ENCODE measurements around the gene IGF1.

IGF1 gene

DNA sequence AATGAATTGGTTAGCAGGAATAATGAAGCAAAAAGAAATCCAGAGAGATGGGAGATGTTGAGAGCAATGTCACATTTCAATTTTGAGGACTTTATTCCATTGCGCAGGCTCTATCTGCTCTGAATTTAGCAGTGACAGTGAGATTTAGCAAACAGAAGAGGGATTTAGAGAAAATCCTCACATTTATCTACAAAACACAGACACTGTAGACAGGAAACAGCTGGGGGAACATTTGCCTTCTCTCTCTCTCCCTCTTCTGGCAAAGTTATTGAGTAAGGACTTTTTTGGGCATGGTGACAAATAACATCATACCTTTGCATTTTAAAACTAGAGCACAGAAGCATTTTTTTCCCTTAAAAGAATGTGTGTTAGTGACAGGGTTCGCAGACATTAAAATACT lies at the start of gene IGF1:
TSS of gene IGF1 (minus strand) at position 158 of the 400 bp plus-strand sequence. CDS start 182 bp downstream, outside the sequence.
- DNase-seq = no peak

DNA sequence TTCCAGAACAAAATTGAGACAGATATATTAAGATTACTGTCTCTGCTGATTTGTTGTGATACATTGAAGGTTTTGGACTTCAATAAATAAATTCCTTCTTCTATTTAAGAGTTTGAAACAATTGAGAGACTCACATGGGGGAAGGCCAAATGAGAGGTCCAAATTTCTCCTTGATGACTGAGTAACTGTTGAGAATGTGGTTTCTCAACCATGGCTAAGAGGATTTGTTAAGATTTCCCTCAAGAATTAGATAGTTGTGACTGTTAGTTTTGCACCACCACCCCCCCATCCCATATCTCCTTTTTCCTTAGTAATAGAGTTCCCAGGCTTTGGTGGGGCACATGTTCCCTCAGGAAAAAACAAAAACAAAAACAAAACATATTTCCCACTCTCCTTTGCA lies 47.7 kb upstream of the IGF1 start:
- no peak for DNase-seq

DNA sequence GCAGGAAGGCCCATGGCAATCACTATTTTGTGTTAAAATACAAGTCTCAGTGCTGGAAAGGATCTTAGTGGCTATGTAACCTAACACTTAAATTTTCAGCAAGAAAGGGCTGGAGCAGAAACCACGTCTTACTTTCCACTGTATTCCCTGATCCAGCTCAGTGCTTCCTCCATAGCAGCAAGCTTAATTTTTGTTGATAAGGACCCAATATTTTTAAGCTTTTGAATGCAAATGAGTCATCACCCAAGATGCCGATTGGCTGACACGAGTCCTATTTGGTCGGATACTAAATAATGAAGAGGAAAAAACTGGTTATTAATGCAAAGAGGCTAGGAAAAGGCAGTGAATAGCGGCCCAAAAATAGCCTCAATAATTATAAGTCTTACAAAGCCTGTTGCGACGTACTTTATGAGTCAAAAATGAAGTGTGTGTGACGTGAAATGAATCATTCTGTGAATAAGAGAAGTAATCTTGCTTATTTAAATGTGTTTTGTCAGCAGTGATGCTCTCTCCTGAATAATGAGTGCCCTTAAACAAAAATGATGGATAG lies 46.9 kb upstream of the IGF1 start:
- no peak for DNase-seq

DNA sequence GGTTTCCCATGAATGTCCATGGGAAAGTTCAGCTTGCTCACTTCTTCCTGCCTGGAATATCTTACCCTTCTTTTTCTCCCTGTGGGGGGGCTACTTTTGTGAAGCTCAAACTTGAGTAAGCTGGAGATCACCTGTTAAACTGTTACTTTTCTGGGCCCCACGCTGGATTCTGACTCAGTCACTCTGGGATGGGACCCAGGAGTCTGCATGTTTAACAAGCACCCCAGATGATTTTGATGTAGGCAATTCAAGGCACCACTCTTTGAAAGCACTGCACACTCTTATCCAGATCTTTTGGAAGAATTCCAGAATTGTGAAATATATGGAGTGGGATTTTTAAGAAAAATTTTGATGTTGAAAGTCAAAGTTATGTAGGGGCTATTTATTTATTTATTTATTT lies 46.3 kb upstream of the IGF1 start:
- DNase-seq = no peak

DNA sequence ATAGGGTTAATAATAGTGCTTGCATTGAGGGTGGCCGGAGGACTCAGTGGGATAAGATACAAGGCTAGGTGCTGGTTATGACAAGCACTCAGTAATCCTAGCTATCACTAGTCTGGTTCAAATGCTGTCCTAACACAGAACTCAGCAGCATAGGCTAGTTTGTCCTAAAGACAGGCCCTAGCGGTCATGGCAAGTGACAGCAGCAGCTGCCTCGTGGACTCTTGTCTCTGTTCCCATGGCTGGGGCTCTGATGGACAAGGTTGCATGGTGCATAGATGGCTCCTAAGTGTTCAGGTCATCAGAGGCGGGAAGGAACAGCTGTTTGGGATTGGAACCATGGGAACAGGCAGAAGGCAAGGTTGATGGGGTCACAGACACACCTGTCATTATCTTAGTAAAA lies 42.4 kb upstream of the IGF1 start:
- DNase-seq = no peak

DNA sequence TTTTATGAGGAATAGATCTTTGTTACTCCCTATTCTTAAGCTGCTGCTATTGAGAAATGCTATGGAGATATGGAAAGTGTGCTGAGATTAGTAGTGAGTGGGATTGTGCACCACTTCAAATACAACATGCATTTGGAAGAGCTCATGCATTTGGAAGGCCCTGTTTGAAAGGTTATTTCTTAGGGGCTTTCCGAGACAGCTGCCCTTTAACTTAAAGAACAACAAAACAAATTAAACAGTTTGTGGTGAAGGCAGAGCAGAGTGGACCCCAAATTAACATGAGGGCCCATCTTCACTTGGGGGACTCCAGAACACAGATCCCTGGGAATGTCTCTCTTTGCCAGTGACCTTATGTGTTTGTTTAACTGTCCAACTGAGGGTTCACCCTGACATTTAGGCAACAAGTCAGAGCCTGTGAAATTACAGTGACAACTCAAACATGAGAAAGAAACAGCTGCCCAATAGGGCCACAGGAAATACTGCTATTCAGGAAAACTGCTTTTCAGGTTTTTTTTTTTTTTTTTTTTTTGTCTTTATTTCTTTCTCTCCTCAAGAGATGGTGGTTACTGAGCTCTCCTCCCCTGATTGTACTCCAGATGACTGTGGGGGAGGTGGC lies 41.4 kb upstream of the IGF1 start:
- DNase-seq = no peak

DNA sequence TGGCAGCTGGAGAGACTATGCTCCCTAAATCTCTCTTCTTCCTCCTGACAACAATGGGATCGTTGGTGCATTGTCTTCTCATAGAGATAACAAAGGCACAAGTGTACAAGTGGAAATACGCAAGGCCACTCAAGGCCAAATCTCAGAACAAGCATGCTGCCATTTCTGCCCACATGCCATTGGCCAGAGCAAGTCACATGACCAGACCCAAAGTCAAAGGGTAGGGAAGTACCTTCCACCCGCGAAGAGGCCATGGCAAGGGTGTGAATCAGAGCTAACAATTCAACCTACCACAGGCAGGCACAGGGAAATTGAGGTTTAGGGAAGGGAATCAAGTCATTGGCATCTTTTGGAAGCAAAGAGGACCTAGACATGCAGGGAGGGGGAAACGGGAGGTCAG lies 38.5 kb upstream of the IGF1 start:
- no peak for DNase-seq

DNA sequence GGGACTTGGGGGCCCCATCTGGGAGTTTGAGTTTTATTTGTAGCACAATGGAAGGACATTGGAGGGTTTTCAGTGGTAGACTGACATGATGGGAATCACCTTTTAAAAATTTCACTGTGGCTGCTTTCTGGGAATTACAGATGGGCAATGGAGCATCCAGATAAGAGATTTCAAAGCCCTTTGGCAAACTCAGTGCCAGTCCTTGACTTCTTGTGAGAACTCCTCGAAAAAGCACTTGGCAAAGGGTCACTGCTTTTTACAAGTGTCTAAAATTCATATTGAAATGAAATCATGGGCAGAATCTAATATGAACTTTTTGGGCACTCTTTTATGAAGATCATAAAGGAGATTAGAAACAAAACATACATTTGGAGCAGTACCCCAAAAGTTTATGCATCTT lies 34.3 kb upstream of the IGF1 start:
- DNase-seq = no peak

DNA sequence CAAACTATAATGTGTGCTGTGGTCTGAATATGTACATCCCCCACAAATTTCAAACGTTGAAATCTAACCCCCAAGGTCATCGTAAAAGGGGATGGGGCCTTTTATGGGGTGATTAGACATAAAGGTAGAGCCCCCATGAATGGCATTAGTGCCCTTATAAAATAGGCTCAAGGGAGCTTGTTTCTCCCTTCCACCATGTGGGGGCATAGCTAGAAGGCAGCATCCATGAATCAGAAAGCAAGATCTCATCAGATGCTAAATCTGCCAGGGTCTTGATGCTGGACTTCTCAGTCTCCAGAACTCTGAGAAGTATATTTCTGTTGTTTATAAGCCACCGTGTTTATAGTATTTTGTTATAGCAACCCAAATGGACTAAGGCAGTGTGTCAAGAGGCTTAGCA lies 33.4 kb upstream of the IGF1 start:
- DNase-seq = no peak

DNA sequence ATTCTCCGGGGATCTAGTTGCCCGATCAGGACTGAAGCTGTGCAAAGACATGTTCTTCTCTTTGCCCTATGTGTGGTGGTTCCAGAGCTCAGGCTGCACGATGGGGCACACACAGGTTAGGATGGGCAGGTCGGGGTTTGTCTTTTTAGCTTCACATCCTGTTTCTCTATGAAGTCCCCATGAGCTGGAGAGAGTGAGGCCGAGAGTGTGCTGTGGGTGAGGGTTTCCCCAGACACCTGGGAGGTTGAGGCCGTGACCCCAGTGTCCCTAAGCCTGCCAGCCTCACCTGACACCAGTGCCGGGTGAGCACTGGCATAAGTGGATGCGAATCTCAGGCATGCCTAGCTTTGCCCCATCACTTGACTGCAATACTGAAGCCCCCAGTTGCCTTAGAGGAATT lies 32.9 kb upstream of the IGF1 start:
- no peak for DNase-seq

DNA sequence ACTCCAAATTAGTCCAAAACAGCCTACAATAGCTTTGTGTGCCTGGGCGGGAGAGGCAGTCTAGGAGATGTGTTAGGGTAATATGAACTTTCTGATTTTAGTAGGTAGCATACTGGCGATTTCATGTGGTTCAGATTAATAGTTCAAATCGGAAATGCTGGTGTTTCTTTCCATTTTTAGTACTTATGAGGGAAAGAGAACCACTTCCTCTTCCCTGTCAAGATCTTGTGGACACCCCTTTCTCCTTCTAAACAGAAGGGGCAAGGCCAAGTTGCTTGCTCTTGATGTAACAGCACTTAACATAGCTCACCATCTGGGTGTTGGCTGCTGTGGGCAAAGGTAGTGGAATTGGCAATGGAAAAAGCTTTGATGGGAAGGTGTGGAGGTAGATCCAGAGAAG lies 32.2 kb upstream of the IGF1 start:
- DNase-seq = no peak

DNA sequence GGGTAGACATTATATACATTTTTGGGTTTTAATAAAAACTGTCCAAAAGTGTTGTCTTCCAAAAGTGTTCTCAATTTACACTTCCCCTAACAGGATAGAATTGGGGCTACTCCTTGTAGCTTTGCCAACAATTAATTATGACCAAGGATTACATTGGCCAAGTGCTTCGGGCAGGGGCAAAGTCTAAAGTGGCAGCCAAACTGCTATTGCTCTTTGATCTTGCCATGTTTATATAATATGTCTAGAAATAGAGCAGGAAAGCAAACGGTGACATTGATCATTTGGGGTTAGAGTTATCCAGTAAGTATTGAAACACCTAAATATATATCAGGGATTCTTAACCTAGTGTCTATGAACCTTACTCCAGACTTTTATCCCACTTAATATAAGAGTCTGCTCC lies 31.2 kb upstream of the IGF1 start:
- no peak for DNase-seq

DNA sequence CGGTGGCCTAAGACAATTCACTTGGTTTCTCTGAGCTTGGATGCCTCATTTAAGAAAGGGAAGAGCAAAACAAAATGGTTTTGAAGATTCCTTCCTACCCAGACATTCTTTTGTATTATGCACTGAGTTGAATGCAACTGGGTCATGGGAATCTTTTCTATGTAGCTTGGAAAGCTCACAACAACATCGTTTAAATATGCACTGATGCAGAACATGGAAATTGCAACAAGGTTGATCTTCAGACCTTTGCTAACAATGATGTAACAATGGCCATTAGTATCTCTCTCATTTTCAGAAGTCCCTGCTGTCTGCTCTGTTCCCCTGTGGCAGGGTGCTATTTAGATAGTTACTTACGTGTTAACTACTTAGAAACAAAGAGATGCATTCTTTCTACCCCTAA lies 30.1 kb upstream of the IGF1 start:
- DNase-seq = no peak

DNA sequence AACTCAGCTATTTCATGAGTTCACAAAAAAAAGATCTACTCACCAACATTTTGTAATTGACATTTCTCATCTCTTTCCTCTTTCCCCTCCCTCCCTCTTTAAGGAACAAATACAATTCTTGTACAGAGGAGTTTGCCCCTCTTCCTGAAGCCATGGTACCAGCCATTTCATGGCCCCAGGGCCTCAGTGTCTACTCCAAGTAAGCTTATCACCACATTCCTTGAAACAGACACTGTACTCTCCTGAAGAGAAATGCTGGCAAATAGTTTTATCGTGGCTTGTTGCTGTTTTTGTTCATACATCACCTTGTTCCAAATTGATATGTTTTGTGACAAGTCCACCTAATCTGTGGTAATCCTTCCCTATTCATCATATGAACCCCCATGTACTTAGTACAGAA lies 29.7 kb upstream of the IGF1 start:
- DNase-seq = no peak

DNA sequence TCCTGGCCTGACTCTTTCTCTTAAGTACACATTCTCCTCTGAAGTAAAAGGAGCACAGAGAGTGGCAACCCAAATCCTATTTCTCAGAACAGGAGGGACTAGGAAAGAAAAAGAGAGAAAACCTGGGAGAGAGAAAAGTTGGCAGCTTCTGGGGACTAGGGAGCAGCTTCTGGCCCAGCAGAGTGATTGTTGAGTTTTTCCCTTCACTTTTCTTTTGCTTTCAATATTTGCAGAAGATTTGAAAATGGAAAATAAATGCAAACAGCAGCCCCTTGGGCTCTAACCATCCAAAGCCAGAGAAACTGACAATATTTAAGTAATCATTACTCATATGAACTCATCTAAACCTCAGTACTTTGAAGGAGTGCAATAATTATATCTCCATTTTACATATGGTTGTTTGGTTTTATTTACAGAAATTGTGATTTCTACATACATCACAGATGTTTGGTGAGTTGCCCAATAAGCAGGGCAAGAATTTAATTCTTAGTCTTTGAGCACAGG lies 28.8 kb upstream of the IGF1 start:
- no peak for DNase-seq

DNA sequence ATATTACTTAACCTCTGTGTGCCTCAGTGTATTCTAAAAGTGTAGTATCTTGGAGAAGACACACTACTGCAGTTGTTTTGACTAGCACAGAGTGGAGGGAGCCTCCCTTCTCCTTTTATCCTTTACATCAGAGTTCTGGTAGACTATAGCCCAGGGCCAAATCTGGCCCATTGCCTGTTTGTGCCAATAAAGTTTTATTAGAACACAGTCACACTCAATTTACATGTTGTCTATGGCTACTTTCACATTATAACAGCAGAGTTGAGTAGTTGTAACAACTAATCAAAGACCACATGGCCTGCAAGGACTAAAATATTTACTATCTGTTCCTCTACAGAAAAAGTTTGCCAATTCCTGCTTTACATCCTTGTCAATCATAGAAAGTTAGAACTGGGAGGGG lies 27.7 kb upstream of the IGF1 start:
- DNase-seq = no peak

DNA sequence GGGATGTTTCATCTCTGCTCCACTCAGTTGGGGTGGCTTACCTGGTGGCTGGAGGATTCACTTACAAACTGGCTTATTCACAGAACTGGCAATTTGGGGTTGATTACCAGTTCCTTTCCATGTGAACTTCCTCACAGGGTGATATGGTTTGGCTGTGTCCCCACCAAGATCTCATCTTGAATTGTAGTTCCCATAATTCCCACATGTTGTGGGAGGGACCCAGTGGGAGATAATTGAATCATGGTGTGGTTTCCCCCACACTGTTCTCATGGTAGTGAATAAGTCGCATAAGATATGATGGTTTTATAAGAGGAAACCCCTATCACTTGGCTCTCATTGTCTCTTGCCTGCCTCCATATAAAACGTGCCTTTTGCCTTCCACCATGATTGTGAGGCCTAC lies 26.9 kb upstream of the IGF1 start:
- DNase-seq = no peak

DNA sequence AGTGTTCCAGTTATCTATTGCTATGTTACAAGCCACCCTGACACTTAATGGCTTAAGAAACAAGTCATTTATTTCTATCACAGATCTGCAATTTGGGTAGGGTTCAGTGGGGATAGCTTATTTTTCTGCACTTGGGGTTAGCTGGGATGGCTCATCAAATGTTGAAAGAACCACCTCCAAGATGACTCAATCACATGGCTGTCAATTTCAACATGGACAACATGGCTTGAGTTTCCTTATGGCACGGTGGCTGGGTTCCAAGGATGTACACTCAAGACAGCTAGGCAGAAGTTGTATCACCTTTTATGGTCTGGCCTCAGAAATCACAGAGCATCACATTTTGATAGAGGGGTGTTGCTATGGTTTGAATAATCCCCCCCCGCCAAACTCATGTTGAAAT lies 24.5 kb upstream of the IGF1 start:
- DNase-seq = no peak

DNA sequence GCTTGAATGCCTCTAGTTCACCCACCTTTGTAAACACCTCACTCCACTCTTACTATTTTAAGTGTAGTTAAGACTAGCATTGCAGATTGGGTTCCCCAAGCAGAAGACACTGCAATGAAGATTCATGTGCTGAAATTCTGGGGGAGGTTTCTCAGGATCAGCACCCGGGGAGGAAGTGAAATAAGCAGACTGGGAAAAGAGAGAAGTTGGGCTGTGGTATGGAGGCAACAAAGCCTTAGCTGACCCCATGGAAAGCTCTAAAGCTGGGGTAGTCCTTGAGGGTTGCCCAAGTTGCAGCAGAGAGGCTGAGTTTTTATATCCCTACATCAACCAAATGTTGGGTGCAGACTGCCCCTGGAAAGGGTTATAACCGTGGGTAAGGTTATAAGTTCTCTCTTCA lies 23.9 kb upstream of the IGF1 start:
- no peak for DNase-seq

DNA sequence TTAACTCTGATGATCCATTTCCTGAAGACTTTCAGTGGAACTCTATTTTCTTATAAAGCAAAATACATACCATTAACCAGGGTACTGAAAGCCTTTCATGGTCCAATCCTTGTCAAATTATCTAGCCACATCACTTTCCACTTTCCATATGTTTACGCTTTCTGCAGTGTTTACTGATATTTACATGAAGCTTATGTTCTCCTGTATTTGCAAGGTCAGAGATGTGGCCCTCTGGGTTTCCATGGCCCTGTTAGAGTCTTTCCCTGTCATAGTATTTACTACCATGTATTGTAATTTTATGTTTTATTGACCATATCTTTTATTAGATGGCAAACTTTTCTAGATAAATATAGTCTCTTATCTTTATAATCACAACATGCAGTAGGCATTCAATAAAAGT lies 23.5 kb upstream of the IGF1 start:
- DNase-seq = no peak

DNA sequence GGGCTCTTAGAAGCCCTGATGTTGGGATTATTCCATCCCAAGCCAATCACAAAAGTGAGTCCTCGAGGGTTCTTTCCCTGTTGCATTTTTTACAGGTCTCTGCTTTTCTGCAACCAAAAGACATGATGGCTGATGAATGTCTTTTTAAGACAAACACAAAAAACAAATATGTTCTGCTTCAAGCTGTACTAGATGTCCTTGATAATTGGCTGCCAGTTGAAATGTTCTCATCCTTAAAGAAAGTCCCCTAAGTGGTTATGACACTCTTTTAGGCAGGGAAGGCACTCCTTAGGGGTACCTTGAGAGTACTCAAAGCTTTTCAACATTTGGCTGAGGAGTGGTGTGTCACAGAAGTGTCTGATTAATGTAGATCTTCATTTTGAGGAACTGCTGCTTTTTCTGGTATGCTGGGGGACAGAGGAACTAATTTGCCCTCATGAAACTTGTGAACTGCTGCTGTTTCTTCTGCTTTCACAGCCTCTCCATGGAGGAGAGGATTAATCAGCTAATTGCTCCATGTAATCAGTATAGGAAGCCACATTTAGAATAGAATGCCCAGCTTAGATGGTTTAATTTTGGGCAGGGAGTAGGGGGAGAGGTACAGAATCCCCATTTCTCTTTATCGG lies 22.8 kb upstream of the IGF1 start:
- no peak for DNase-seq

DNA sequence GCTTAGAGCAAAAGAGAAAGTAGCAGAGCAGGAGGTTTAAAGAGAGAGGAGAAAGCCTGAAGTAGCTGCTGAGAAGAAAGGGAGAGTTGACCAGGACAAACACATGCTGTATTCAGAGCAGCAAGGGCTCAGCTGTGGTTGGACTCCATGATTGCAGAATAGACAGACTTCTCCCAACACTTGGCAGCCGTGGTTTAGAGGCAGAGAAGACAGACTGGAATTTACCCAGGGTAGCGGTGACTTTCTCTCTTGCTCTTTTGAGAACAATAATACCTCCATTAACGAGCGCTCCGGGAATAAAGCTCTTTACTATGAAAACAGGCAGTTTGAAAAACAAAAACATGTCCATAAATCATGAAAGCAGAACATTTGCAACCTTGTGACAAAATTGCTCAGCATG lies 21.4 kb upstream of the IGF1 start:
- DNase-seq = no peak

DNA sequence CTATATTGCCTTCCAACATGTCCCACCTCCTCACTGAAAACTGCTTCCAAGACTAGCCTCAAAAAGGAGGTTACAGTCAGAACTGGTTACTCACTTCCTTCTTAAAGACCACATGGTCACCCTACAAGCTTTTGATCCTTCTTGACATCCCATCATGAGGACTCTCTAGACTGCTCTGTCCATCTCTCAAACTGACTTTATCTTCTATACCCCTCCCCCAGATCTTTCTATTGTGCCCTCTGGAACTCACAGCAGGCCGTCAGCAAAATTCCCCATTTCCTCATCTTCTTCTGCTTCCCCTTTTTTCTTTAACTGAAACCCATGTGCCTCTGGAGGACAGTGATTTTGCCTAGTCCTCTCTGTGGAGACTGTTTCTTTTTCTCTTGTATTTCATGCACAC lies 18.1 kb upstream of the IGF1 start:
- DNase-seq = no peak

DNA sequence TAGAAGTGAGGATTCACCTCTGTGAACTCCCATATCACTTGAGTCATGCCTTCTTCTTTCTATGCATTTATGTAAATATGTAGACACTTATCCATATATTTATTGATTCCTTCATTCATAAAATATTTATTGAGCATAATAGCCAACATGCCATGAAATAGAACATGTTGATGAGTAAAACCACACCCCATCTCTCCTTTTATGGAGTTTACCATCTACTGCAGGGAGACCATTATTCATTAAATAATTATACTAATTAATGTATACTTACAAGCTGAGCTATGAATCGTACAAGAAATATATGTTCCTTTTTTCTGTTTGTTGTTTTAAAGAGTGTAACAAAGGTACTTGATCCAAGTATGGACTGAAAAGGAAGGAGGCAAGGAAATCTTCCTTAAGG lies 17.4 kb upstream of the IGF1 start:
- DNase-seq = no peak

DNA sequence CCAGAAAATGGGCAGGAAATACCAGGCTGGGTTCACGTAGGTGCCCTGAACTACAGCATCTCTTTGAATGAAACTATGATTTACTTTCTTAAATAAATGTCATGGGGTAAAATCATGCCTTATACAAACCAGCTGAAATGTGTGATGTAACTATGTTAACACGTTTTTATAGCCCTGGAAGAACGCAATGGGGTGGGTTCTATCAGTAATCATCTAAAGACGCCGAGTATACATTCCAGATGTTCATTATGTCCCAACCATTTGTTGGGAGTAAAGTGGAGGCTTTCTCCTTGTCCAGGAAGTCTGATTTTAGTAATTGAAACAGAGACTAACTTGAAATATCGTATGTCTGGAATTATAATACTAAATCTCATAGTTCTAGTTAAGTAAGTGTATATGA lies 16.2 kb upstream of the IGF1 start:
- no peak for DNase-seq

Measured in CD4-positive, alpha-beta T cell treated with Interleukin-17A for 4 hours (primary cell).